ENCODE data around the gene KIF13A.

Gene KIF13A

GRCh38 chr6:17933716-17934115 lies 53.7 kb downstream of the KIF13A start:
- Histone ChIP-seq H4K5ac (ENCODE audit: low read length) (no peak overlapping the region), H3K4me2 (ENCODE audit: low read length) (no peak overlapping the region), H3K79me1 (ENCODE audit: low read length) (peaks cover 5% of the 10 kb centered on the region), H3K27ac (ENCODE audit: low read depth, low read length) (no peak overlapping the region), H3K79me2 (ENCODE audit: control insufficient read depth, insufficient read depth, low read length) (peaks cover 2% of the 10 kb centered on the region), H3K23ac (ENCODE audit: low read length) (no peak overlapping the region), H3K27me3 (ENCODE audit: insufficient read depth, low read length, poor library complexity) (no peaks in the 10 kb centered on the region), H3K4ac (ENCODE audit: low read depth, low read length) (no peak overlapping the region), H3K56ac (ENCODE audit: low read length) (no peak overlapping the region), H3K4me3 (ENCODE audit: low read length) (no peak overlapping the region), H4K8ac (ENCODE audit: low read depth, low read length) (no peak overlapping the region), H3K18ac (ENCODE audit: low read length) (no peak overlapping the region), H2BK5ac (ENCODE audit: low read length) (no peak overlapping the region), H2AK5ac (ENCODE audit: low read length) (no peak overlapping the region), H3K36me3 (ENCODE audit: control insufficient read depth, insufficient read depth, low read length) (no peaks in the 10 kb centered on the region), H2BK15ac (replicated peaks; ENCODE audit: low read depth) (no peak overlapping the region), H2BK120ac (ENCODE audit: low read depth, low read length) (no peak overlapping the region), H3K4me1 (ENCODE audit: control insufficient read depth, low read depth, low read length) (no peaks in the 10 kb centered on the region), H3K9ac (ENCODE audit: low read length) (no peak overlapping the region)
- WGBS (ENCODE audit: extremely low coverage, insufficient coverage, low lambda C conversion rate), result no CpG with 5 or more reads among the region's 4 CpGs
- no peak for DNase-seq

DNA sequence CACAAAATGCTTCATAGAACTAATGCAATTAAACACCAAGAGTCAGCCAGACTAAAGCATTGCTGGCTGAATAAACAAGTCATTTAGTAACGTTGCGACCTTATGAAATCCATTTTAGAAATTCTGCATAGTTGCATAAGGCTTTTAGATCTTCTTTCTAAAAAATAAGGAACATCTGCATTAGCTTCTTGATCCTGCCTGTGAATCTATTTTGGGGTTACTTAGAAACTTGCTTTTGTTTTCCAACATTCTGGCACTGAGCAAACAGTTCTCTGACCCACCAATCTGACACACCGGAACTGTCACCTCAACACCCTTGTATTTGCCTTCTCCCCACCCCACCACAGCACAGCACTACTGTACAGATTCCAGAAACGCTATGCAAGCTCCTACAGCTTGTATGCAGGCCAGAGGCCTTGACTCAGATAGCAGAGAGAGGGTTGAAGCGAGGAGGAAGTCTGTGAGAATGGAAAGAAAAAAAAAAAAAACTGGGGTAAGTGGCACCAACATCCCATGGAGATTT lies 55.0 kb downstream of the KIF13A start:
- Histone ChIP-seq H2BK15ac (replicated peaks; ENCODE audit: low read depth) (no peak overlapping the region), H3K4me3 (ENCODE audit: low read length) (no peak overlapping the region), H3K4me2 (ENCODE audit: low read length) (no peak overlapping the region), H3K36me3 (ENCODE audit: control insufficient read depth, insufficient read depth, low read length) (no peaks in the 10 kb centered on the region), H3K27ac (ENCODE audit: low read depth, low read length) (no peak overlapping the region), H4K5ac (ENCODE audit: low read length) (no peak overlapping the region), H3K27me3 (ENCODE audit: insufficient read depth, low read length, poor library complexity) (no peaks in the 10 kb centered on the region), H2BK120ac (ENCODE audit: low read depth, low read length) (no peak overlapping the region), H3K18ac (ENCODE audit: low read length) (no peak overlapping the region), H3K9ac (ENCODE audit: low read length) (no peak overlapping the region), H3K56ac (ENCODE audit: low read length) (no peak overlapping the region), H3K23ac (ENCODE audit: low read length) (no peak overlapping the region), H2BK5ac (ENCODE audit: low read length) (no peak overlapping the region), H4K8ac (ENCODE audit: low read depth, low read length) (no peak overlapping the region), H2AK5ac (ENCODE audit: low read length) (no peak overlapping the region), H3K4ac (ENCODE audit: low read depth, low read length) (no peak overlapping the region), H3K4me1 (ENCODE audit: control insufficient read depth, low read depth, low read length) (no peaks in the 10 kb centered on the region), H3K79me1 (ENCODE audit: low read length) (peaks cover 5% of the 10 kb centered on the region), H3K79me2 (ENCODE audit: control insufficient read depth, insufficient read depth, low read length) (peaks cover 2% of the 10 kb centered on the region)
- DNase-seq, result no peak
- no CpG with 5 or more reads among the region's 5 CpGs for WGBS (ENCODE audit: extremely low coverage, insufficient coverage, low lambda C conversion rate)

GRCh38 chr6:17931227-17931626 lies 56.2 kb downstream of the KIF13A start:
- Histone ChIP-seq H3K36me3 (ENCODE audit: control insufficient read depth, insufficient read depth, low read length) (no peaks in the 10 kb centered on the region), H3K79me2 (ENCODE audit: control insufficient read depth, insufficient read depth, low read length) (no peaks in the 10 kb centered on the region), H2BK120ac (ENCODE audit: low read depth, low read length) (no peak overlapping the region), H3K79me1 (ENCODE audit: low read length) (peaks cover 5% of the 10 kb centered on the region), H3K56ac (ENCODE audit: low read length) (no peak overlapping the region), H4K5ac (ENCODE audit: low read length) (no peak overlapping the region), H2AK5ac (ENCODE audit: low read length) (no peak overlapping the region), H3K18ac (ENCODE audit: low read length) (no peak overlapping the region), H3K4me3 (ENCODE audit: low read length) (no peak overlapping the region), H3K4ac (ENCODE audit: low read depth, low read length) (no peak overlapping the region), H3K23ac (ENCODE audit: low read length) (no peak overlapping the region), H2BK5ac (ENCODE audit: low read length) (no peak overlapping the region), H3K27me3 (ENCODE audit: insufficient read depth, low read length, poor library complexity) (no peaks in the 10 kb centered on the region), H4K8ac (ENCODE audit: low read depth, low read length) (no peak overlapping the region), H3K4me2 (ENCODE audit: low read length) (no peak overlapping the region), H2BK15ac (replicated peaks; ENCODE audit: low read depth) (no peak overlapping the region), H3K4me1 (ENCODE audit: control insufficient read depth, low read depth, low read length) (no peaks in the 10 kb centered on the region), H3K27ac (ENCODE audit: low read depth, low read length) (no peak overlapping the region), H3K9ac (ENCODE audit: low read length) (no peak overlapping the region)
- no peak for DNase-seq

DNA sequence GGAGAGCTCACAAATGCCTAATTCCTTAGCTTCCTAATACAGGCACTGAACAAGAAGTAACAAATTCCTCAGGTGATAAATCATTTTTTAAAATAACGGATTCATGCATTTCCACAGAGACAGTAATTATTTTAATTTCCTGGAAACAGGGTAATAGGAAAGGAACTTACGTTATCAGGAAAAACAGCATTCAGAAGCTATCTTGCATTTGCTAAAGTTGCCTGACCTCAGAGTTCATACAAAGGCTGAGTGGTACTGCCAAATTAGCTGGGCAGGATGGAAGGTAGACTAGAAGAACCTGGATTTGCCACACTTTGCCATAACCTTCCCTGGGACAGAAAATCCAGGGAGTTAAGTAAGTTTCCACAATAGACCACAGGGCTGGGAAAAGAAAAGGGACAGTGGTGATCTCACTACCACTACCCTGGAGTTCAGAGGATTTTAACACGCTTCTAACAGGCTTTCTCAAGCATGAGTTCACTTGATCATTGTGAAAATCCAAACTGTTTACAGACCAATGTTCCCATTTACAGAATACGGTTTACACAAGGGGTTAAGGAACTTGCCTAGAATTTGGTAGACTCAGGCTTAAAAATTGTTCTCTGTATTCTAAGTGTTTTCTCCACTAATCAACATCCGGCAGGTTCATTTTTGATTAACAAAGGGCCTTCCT lies 57.0 kb downstream of the KIF13A start:
- no peak overlapping the region for H2BK15ac ChIP-seq (replicated peaks; ENCODE audit: low read depth)
- no peak overlapping the region for H3K4me2 ChIP-seq (ENCODE audit: low read length)
- H3K4me3 ChIP-seq (ENCODE audit: low read length), result no peak overlapping the region
- DNase-seq, result no peak
- H3K18ac ChIP-seq (ENCODE audit: low read length), result no peak overlapping the region
- H3K23ac ChIP-seq (ENCODE audit: low read length), result no peak overlapping the region
- no peak overlapping the region for H2AK5ac ChIP-seq (ENCODE audit: low read length)
- H4K5ac ChIP-seq (ENCODE audit: low read length), result no peak overlapping the region
- no peaks in the 10 kb centered on the region for H3K79me2 ChIP-seq (ENCODE audit: control insufficient read depth, insufficient read depth, low read length)
- no peak overlapping the region for H2BK5ac ChIP-seq (ENCODE audit: low read length)
- no peak overlapping the region for H4K8ac ChIP-seq (ENCODE audit: low read depth, low read length)
- peaks cover 5% of the 10 kb centered on the region for H3K79me1 ChIP-seq (ENCODE audit: low read length)
- no peak overlapping the region for H3K27ac ChIP-seq (ENCODE audit: low read depth, low read length)
- H3K56ac ChIP-seq (ENCODE audit: low read length), result no peak overlapping the region
- no peak overlapping the region for H3K9ac ChIP-seq (ENCODE audit: low read length)
- H3K4ac ChIP-seq (ENCODE audit: low read depth, low read length), result no peak overlapping the region
- H2BK120ac ChIP-seq (ENCODE audit: low read depth, low read length), result no peak overlapping the region
- no peaks in the 10 kb centered on the region for H3K27me3 ChIP-seq (ENCODE audit: insufficient read depth, low read length, poor library complexity)
- no peaks in the 10 kb centered on the region for H3K4me1 ChIP-seq (ENCODE audit: control insufficient read depth, low read depth, low read length)
- WGBS (ENCODE audit: extremely low coverage, insufficient coverage, low lambda C conversion rate), result no CpG with 5 or more reads among the region's 5 CpGs
- H3K36me3 ChIP-seq (ENCODE audit: control insufficient read depth, insufficient read depth, low read length), result no peaks in the 10 kb centered on the region

DNA sequence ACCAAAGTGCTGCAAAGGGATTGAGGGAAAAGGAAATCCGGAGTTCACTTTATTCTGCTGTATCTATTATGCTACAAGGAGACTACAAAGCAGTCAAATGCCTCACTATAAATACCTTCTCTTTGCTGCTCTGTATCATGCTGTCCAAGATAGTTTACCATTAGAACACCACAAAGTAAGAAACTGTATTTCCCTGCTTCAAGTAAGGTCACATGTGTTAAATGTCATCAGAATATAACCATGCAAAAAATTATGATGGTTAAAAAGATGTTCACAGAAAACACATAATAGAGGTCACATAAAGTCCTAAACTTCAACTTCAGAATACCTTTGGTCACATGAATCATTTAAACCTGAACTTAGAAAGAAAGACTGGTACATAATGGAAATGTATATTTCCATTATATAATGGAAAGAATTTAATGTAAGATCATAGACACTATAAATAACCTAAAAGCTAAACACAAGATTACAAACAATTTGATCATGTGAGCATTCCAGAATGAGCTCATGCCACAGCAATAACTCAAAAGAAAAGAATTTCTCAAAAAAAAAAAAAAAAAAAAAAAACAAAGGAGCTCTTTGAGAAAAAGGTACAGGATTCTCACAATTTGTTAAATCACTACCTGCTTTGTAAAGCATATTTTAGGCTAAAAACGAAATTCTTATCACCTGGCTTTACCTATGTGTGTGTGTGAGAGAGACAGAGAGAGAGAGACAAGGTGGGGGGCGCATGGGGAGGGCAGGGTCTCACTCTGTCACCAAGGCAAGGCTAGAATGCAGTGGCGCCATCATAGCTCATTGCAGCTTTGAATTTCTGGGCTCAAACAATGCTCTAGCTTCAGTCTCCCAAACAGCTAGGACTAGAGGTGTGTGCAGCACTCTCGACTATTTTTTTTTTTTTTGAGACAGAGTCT lies 58.7 kb downstream of the KIF13A start:
- no peaks in the 10 kb centered on the region for H3K36me3 ChIP-seq (ENCODE audit: control insufficient read depth, insufficient read depth, low read length)

More for the DNA sequence above, 58.7 kb downstream of the KIF13A start:
- no peaks in the 10 kb centered on the region for H3K79me2 ChIP-seq (ENCODE audit: control insufficient read depth, insufficient read depth, low read length)
- no peak overlapping the region for H4K5ac ChIP-seq (ENCODE audit: low read length)
- H2BK120ac ChIP-seq (ENCODE audit: low read depth, low read length), result no peak overlapping the region
- WGBS (ENCODE audit: extremely low coverage, insufficient coverage, low lambda C conversion rate), result no CpG with 5 or more reads among the region's 5 CpGs
- H3K27ac ChIP-seq (ENCODE audit: low read depth, low read length), result no peak overlapping the region
- H3K56ac ChIP-seq (ENCODE audit: low read length), result no peak overlapping the region
- no peaks in the 10 kb centered on the region for H3K27me3 ChIP-seq (ENCODE audit: insufficient read depth, low read length, poor library complexity)
- H3K4me2 ChIP-seq (ENCODE audit: low read length), result no peak overlapping the region
- H2BK5ac ChIP-seq (ENCODE audit: low read length), result no peak overlapping the region
- H3K9ac ChIP-seq (ENCODE audit: low read length), result no peak overlapping the region
- no peak overlapping the region for H3K23ac ChIP-seq (ENCODE audit: low read length)
- no peak overlapping the region for H3K4ac ChIP-seq (ENCODE audit: low read depth, low read length)
- no peak for DNase-seq
- no peak overlapping the region for H2BK15ac ChIP-seq (replicated peaks; ENCODE audit: low read depth)
- H3K4me1 ChIP-seq (ENCODE audit: control insufficient read depth, low read depth, low read length), result no peaks in the 10 kb centered on the region
- H3K79me1 ChIP-seq (ENCODE audit: low read length), result peaks cover 5% of the 10 kb centered on the region
- no peak overlapping the region for H3K18ac ChIP-seq (ENCODE audit: low read length)
- H4K8ac ChIP-seq (ENCODE audit: low read depth, low read length), result no peak overlapping the region
- no peak overlapping the region for H2AK5ac ChIP-seq (ENCODE audit: low read length)
- H3K4me3 ChIP-seq (ENCODE audit: low read length), result no peak overlapping the region
